GM20000 (cell line): ENCODE measurements around the gene KDM3A.

Experiments
- DNase-seq: peaks from one replicate; pipeline ENCODE4 v3.0.0; 2012; ENCODE audit warnings: low spot score
- TF ChIP-seq, protein P1 (sequence below): IDR thresholded peaks from 2 replicates; pipeline ENCODE4 v1.5.1; 2012; ENCODE audit warnings: mild to moderate bottlenecking, control low read depth; ENCODE audit errors: extremely low read depth, missing control alignments

The KDM3A gene

GRCh38 chr2:86445436-86445835 is 4.3 kb downstream of the KDM3A start:
- TF ChIP-seq, protein P1, sequence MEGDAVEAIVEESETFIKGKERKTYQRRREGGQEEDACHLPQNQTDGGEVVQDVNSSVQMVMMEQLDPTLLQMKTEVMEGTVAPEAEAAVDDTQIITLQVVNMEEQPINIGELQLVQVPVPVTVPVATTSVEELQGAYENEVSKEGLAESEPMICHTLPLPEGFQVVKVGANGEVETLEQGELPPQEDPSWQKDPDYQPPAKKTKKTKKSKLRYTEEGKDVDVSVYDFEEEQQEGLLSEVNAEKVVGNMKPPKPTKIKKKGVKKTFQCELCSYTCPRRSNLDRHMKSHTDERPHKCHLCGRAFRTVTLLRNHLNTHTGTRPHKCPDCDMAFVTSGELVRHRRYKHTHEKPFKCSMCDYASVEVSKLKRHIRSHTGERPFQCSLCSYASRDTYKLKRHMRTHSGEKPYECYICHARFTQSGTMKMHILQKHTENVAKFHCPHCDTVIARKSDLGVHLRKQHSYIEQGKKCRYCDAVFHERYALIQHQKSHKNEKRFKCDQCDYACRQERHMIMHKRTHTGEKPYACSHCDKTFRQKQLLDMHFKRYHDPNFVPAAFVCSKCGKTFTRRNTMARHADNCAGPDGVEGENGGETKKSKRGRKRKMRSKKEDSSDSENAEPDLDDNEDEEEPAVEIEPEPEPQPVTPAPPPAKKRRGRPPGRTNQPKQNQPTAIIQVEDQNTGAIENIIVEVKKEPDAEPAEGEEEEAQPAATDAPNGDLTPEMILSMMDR, result no peak
- no peak for DNase-seq

DNA sequence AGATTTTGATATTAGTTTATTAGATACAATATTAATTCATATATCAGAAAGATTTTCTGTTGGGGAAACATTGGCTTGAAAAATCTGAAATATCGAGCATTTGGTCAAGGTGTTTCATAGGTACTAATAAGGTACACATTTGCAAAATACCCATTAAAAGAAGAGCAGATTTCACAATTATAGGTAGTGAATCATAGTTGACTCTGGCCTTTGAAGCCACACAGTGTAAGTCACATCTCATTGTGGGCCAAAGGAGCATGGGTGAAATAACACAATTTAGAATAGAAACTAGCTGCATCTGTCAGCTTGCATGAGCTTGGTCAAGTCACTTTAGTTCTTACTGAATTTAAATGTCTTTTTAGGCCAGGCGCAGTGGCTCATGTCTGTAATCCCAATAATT is 4.9 kb downstream of the KDM3A start:
- no peak for DNase-seq
- TF ChIP-seq, protein P1, result no peak

DNA sequence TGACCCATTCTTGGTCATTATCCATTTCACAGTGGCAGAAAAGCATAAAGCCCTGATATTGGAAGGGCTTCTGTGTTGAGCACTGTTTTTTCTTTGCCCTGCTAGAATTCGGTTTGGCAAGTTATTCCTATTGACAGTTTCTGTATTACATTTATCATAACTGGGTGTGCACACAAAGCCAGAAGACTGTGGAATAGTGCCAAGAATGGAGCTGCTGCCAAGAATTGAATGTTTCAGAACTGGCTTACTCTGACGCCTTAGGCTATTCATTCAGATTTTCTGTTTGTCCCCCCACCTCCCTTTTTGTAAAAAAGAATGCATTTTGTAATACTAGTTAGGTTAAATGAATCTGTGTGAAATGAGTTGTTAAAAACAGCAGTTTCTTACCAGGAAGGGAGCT is 12.7 kb downstream of the KDM3A start:
- TF ChIP-seq, protein P1, result no peak
- no peak for DNase-seq

- TF ChIP-seq, protein P1, result no peak
- DNase-seq, result no peak
Measured at GRCh38 chr2:86454238-86454637, 13.1 kb downstream of the KDM3A start.

DNA sequence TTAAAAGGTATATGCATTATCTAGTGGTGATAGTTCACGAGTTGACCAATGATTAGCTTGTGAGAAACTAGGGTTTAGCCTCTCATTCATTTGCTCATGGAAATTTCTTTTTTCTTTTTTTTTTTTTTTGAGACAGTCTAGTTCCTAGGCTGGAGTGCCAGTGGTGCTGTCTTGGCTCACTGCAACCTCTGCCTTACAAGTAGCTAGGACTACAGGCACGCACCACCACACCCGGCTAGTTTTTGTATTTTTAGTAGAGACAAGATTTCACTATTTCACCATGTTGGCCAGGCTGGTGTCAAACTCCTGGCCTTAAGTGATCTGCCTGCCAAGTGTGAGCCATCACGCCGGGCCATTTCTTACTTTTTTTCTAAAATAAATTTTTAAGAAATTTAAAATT is 14.0 kb downstream of the KDM3A start:
- TF ChIP-seq, protein P1, result no peak

GRCh38 chr2:86461042-86461743 is 20.0 kb downstream of the KDM3A start:
- TF ChIP-seq, protein P1, result no peak

More for the DNA sequence above, 14.0 kb downstream of the KDM3A start:
- DNase-seq, result no peak

DNA sequence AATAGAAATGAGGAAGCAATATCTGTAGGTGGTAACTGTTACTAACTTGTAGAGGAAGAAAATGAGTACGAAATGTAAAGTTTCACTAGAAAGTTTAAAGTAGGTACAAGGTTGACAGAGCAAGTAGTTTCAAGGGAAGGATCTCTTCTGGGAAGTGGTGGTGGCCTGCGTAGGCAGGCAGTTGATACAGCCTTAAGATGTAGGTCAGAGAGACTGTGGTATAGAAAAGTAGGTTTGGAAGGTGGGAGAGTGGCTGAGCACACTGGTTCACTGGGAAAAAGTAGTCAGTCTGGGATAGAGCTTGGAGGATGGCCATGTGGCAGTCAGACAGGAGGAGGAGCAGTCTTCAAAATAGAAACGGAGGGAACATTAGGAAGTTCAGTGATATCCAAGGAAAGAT is 23.5 kb downstream of the KDM3A start:
- DNase-seq, result no peak
- TF ChIP-seq, protein P1, result no peak

More at GRCh38 chr2:86461042-86461743, 20.0 kb downstream of the KDM3A start:
- no peak for DNase-seq
